COLO668 (cell line): ENCODE measurements around the gene MAP3K15.
A peak's percentile ranks its signal among the peaks of the same experiment; 100 is the strongest.

Source experiments
- DNase-seq: peaks from one replicate; lab custom pipeline; 2025; ENCODE audit not compliant: unreplicated experiment; lab: John Stamatoyannopoulos, UW

MAP3K15 gene

GRCh38 chrX:19344661-19345060 is 170.6 kb downstream of the MAP3K15 start:
- no peak for DNase-seq

GRCh38 chrX:19343535-19344408 is 171.5 kb downstream of the MAP3K15 start, which contains the start of gene PDHA1:
Gene PDHA1 (plus strand): TSS chrX:19343927. CDS start chrX:19344038, 111 bp downstream.
- DNase-seq, result peak; percentile 96

- no peak for DNase-seq
Observed at GRCh38 chrX:19343085-19343534, 172.2 kb downstream of the MAP3K15 start.

GRCh38 chrX:19342331-19342906 is 172.9 kb downstream of the MAP3K15 start:
- no peak for DNase-seq

- peak; percentile 7 for DNase-seq
Observed at GRCh38 chrX:19334945-19335626, 180.2 kb downstream of the MAP3K15 start.

GRCh38 chrX:19332983-19333382 is 182.3 kb downstream of the MAP3K15 start:
- DNase-seq, result peak; percentile 1

- no peak for DNase-seq
Observed at GRCh38 chrX:19331831-19332230, 183.5 kb downstream of the MAP3K15 start.

- no peak for DNase-seq
Observed at GRCh38 chrX:19326567-19326966, 188.7 kb downstream of the MAP3K15 start.
